Measurements from ENCODE around the gene SSBP2.

The SSBP2 gene

DNA sequence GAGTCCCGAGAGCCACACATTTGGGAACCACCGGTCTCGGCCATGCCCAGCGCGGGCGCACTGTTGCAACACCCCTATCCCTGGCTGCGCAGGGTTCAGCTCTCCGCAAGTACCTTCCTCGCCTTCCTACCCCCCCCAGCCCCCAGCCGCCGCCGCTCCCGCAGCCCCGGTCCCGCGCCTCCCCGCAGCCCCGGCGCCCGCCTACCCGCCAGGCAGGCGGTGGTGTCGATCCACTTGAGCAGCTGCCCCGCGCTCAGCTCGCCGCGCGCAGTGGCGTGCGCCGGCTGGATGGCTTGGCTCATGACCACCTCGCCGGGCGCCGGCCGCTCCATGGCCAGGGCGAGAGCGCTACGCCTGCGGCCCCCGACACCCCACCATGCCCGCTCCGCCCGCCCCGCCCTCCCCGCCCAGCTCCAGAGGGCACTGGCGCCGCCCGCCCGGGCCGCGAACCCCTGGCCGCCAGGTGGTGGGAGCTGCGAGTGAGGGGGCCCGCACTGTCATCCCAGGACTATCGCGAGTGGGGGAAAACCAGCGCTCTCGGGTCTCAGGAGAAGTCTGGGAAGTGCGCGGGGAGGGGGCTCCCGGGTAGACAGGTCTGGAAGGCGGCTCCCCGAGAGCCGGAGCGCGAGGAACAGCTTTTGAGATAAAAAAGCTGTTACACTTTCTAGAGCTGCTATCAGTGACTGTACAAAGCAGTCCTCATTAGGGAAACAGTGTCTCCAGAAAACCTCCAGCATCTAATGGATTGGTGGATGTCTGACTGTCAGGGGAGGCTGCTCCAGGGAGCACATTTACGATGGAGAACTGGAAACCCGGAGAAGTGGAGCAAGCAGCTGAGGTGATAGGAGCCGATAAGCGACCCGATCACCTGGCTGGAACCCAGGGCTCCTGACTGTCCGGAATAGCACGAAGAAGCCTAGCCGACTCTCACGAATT lies 356.8 kb downstream of the SSBP2 start, which contains the start of gene ACOT12:
TSS of gene ACOT12 (minus strand) at position 352 of the 936 bp plus-strand sequence. CDS start at position 332, 20 bp downstream.
- no peak for DNase-seq (ENCODE audit: low read depth in 2 of 2)

DNA sequence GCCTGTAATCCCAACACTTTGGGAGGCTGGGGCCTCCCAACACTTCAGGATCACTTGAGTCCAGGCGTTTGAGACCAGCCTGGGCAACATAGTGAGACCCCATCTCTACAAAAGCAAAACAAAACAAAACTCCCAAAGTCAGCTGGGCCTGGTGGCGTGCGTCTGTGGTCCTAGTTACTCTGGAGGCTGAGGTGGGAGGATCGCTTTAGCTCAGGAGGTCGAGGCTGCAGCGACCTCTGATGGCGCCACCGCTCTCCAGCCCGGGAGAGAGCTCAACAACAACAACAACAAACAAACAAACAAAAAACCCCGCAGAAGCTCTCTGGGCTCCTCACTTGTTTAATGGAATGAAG lies 357.5 kb downstream of the SSBP2 start:
- DNase-seq (ENCODE audit: low read depth in 2 of 2) = no peak

DNA sequence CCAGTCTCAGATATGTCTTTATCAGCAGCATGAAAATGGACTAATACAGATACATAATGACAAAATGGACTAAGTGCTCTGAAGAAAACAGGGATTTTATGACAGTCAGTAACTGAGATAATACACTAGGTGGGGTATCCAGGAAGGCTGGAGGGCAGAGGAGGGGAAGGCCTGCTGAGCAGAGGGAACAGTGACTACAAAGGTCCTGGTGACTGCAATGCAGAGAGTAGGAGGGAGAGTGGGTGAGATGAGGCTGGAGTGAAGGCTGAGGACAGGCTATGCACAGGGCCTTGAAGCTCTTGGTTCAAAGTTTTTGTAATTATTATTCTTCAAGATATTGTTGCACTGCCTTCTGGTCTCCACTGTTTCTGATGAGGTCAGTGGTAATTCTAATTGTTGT lies 361.9 kb downstream of the SSBP2 start:
- no peak for DNase-seq (ENCODE audit: low read depth in 2 of 2)

DNA sequence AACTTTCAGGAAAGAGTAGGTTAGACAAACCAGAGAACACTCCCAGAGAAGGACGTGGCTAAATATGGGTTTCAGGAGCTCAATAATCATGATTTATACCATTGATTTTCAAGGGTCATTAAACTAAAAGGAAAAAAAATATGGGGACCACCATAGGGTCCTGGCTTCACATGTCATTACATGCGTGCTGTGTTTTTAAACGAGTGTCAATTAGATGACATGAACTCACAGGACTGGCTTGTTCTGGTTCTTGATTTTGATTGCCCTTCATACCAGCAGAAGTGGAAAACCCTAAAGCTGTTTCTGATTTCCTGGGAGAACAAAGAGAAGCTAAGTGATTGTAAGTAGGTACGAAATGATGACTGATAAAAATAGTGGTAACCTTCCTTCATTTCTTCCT lies 362.7 kb downstream of the SSBP2 start:
- DNase-seq (ENCODE audit: low read depth in 2 of 2) = no peak

DNA sequence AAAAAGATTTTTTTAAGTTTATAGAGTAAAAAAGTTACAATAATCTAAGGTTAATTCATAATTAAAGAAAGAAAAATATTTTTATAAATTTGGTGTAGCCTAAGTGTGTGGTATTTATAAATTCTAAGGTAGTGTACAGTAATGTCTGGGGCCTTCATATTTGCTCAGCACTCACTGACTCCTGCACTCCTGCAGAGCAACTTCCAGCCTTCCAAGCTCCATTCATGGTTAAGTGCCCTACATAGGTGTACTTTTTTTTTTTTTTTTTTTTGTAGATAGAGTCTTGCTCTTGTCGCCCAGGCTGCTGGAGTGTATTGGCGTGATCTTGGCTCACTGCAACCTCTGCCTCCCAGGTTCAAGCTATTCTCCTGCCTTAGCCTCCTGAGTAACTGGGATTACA lies 367.0 kb downstream of the SSBP2 start:
- no peak for DNase-seq (ENCODE audit: low read depth in 2 of 2)

- no peak for DNase-seq (ENCODE audit: low read depth in 2 of 2)
These were observed 379.5 kb downstream of the SSBP2 start for GRCh38 chr5:81371354-81371876.

DNA sequence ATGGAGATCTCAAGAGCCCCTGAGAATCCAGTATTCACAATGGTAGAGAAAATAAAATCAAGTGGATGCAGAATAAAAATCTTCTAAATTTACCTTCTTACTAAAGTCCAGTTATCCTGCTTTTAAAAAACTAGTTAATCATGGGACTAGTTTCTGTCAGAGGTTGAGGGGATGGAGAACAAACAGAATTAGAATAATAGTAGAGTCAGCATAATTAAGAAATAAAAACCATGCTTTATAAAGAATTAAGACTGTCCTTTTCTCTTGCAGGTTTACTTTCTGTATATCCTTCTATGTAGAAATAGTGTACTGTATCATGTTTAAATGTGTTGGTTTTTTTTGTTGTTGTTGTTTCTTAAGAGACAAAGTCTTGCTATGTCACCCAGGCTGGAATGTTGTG lies 380.0 kb downstream of the SSBP2 start:
- no peak for DNase-seq (ENCODE audit: low read depth in 2 of 2)

GRCh38 chr5:81365541-81365940 lies 385.4 kb downstream of the SSBP2 start:
- DNase-seq (ENCODE audit: low read depth in 2 of 2) = no peak

- no peak for DNase-seq (ENCODE audit: low read depth in 2 of 2)
These were observed 387.6 kb downstream of the SSBP2 start for GRCh38 chr5:81363093-81363871.
